Heart left ventricle (tissue), 13 donors: Measurements from ENCODE around the gene SOX21.

Experiments
- CTCF ChIP-seq, 12 donors: fragments of 200-600 bp; sonication (generic) in 4 of 12; IDR thresholded peaks; one replicate each; pipeline versions ENCODE4 v1.5.0 to v1.8.0; 2018 to 2022; ENCODE audit warnings: antibody characterized with exemption in 12 of 12, mild to moderate bottlenecking in 5 of 12
- POLR2A ChIP-seq, 2 donors: fragments of 450-650 bp; IDR thresholded peaks; one replicate each; pipeline ENCODE4 v1.6.1; 2017; ENCODE audit warnings: antibody characterized with exemption in 2 of 2, mild to moderate bottlenecking in 2 of 2, moderate library complexity in 2 of 2
- donor health status: ischemic (EF 13 %, LVEDD 7.1; RV severe dilation, severe dysfunction).
- donor health status: DM: no; HTN: yes; CAD: no.
- donor health status: DM: no; HTN: no; CAD: no.
- donor health status: ischemic (EF 25% LVEDD 6.9; RV normal size, moderate dysfunction).
- donor health status: ischemic (EF 25% LVEDD 5.7; RV mildly dilated, moderate dysfunction).
- donor health status: ischemic (EF 35%, LVEDD 5.7; RV mildly dilated, moderate dysfunction).
- donor health status: nonischemic (EF 11% LVEDD 7.7; RV severe dilation, severe dysfunction).
- donor health status: DM: yes; HTN: yes; CAD: no.
- donor health status: PGD.
- donor health status: ischemic (EF 29% LVEDD 5.4; RV normal size, mild dysfunction).
- donor health status: nonischemic (EF 23%, LVEDD 6.1; RV moderate dilation, normal function).

GRCh38 chr13:94692030-94692429, 20.3 kb downstream of the SOX21 start:
- TF ChIP-seq CTCF (IDR thresholded peaks at IDR 0.05) = no peak
- no peak for TF ChIP-seq POLR2A (IDR thresholded peaks at IDR 0.05)
